Omental fat pad (tissue), 4 donors: ENCODE measurements around the gene HS3ST2. TPM values are rescaled to one million over a fixed set of nuclear protein-coding genes. Genes with fewer than 3 reads are reported as not detected.

ENCODE experiments used
- ATAC-seq: fragments of 150-250 bp; one replicate; pipeline ENCODE4 v1.9.1; 2016; ENCODE audit warnings: mild to moderate bottlenecking, moderate library complexity; ENCODE audit not compliant: low FRiP score
- DNase-seq: peaks from one replicate; pipeline ENCODE4 v3.0.0-alpha.2; 2019; ENCODE audit warnings: low spot score
- total RNA-seq, 4 donors: library from RNA; depleted of rRNA; stranded (reverse); fragments of >200 nt; gene quantifications; one replicate each; pipeline ENCODE4 v1.1.0, GENCODE V29; 2016
- TF ChIP-seq, protein P1 (sequence below), 3 donors: fragments of 450-650 bp; IDR thresholded peaks; one replicate each; pipeline ENCODE4 v1.5.1; 2016 to 2017; ENCODE audit warnings: antibody characterized with exemption in 3 of 3, mild to moderate bottlenecking in 3 of 3, moderate library complexity in 2 of 3

HS3ST2 gene
- total RNA-seq, 4 donors from 2014 or later, result 1.7 to 3.6 (median 2.5) TPM

DNA sequence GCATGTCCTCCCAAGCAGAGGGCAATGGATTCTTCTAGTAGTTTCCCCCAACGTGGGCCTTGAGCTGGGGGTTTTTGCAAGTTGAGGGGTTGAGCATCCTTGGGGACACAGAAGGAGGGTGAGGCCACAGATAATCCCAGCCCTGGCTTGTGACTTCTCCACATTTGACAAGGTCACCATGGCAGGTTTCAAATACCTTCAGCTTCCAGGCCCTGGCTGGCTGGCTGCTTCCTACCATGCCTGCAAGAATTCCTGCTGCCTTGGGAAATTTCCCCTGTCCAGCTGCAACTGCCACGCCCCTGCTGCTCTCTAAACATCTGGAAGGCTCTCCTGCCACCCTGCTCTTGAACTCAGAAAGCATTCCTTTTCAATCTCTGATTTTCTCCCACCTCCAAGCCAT is 41.3 kb downstream of the HS3ST2 start:
- ATAC-seq (no peak), DNase-seq (no peak)
- TF ChIP-seq, protein P1, sequence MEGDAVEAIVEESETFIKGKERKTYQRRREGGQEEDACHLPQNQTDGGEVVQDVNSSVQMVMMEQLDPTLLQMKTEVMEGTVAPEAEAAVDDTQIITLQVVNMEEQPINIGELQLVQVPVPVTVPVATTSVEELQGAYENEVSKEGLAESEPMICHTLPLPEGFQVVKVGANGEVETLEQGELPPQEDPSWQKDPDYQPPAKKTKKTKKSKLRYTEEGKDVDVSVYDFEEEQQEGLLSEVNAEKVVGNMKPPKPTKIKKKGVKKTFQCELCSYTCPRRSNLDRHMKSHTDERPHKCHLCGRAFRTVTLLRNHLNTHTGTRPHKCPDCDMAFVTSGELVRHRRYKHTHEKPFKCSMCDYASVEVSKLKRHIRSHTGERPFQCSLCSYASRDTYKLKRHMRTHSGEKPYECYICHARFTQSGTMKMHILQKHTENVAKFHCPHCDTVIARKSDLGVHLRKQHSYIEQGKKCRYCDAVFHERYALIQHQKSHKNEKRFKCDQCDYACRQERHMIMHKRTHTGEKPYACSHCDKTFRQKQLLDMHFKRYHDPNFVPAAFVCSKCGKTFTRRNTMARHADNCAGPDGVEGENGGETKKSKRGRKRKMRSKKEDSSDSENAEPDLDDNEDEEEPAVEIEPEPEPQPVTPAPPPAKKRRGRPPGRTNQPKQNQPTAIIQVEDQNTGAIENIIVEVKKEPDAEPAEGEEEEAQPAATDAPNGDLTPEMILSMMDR (IDR thresholded peaks at IDR 0.05), result no peak

DNA sequence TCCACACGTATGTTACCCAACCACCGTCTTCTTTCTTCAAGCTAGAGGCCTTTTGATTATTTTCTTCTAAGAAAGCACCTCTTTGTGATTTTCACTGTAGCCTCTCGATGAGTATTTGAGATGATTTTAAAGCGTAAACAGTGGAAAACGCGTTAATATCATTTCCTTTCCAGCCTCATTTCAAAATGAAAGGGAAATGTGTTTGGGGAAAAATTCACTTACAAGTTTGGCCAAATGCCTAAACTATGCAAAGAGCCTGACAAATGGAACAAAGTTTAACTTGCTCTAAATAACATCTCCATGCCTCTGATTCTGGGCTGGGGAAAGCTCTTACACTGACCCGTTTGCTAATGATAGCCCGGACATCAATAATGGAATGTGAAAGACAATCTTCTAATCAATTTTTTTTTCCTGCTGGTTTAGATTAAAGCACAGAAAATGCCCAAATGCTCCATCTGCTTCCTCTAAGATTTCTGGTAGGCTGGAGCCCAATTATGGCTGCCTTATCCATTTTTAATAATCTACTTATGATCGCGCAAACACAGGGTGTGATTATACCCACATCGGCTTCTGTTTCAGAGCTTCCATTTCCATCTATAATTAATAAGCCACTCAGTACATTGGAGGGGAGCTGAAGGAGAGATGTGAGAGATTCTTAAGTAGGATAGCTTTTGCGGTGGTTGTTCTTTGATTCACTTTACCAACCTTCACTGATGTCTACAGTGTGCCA is 43.5 kb downstream of the HS3ST2 start:
- no peak for DNase-seq
- TF ChIP-seq, protein P1 (IDR thresholded peaks at IDR 0.05), result no peak
- no peak for ATAC-seq

DNA sequence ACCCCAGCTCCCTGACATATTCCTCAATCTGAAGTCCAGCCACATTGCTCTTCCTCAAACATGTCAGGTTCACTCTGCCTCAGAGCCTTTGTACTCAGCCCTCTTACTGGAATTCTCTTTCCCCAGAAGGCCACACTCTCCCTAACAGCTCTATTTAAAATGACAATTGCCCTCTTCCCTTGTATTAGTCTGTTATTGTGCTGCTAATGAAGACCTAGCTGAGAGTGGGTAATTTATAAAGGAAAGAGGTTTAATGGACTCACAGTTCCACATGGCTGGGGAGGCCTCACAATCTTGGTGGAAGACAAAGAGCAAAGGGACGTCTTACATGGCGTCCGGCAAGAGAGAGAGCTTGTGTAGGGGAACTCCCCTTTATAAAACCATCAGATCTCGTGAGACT is 46.0 kb downstream of the HS3ST2 start:
- TF ChIP-seq, protein P1 (IDR thresholded peaks at IDR 0.05), result no peak
- DNase-seq (no peak), ATAC-seq (no peak)

DNA sequence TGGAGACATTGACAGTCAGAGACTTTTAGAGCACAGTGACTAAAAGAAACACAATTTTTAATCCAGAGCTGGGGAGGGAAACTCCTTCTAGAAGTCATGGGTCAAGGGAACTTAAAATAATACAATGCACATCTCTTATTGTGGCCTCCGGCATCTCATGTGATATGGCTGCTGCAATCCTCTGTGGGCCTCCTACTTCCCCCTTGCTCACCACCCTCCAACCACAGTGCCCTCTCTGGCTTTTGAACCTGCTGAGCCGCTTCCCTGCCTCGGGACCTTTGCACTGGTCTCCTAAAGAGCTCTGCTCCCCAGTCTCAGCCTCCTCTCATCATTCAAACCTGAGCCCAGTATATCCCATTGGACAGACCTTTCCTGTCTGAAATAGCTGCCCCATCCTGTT is 47.6 kb downstream of the HS3ST2 start:
- no peak for ATAC-seq
- TF ChIP-seq, protein P1 (IDR thresholded peaks at IDR 0.05), result no peak
- no peak for DNase-seq

DNA sequence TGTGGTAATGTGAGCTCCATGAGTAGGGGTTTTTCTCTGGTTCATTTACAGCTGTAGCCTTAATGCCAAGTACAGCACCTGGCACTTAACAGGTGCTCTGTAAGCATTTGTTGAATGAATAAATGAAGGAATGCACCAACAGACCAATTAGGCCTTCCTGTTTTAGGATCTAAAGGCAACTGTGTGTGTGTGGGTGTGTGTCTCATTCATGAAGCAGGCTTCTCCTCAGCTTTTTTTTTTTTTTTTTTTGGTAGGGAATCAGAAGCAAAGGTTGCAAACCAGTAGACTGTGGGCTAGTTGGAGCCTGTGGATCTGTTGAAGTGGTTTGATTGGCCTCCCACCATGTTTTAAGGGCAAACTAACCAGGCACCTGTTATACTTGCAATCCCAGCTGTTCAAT is 48.1 kb downstream of the HS3ST2 start:
- ATAC-seq, result no peak
- no peak for DNase-seq
- TF ChIP-seq, protein P1 (IDR thresholded peaks at IDR 0.05), result no peak

DNA sequence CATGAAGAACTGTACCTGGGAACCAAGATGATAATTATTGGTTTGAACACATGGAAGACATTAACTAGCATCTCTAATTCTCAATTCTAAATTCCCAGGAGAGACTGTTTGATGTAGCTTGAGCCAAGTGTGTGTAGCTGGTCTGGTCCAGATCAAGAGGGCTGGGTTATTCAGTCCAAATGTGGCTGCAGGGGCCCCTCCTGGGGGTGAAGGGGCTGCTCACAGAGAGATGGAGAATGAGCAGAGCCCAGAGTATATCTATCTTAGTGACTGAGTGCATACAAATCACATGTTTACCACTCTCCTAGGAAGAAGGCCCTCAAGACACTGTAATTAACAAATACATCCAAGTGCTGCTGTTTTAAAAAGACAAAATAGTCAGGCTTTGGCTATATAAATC is 50.4 kb downstream of the HS3ST2 start:
- DNase-seq, result no peak
- TF ChIP-seq, protein P1 (IDR thresholded peaks at IDR 0.05), result no peak
- no peak for ATAC-seq

DNA sequence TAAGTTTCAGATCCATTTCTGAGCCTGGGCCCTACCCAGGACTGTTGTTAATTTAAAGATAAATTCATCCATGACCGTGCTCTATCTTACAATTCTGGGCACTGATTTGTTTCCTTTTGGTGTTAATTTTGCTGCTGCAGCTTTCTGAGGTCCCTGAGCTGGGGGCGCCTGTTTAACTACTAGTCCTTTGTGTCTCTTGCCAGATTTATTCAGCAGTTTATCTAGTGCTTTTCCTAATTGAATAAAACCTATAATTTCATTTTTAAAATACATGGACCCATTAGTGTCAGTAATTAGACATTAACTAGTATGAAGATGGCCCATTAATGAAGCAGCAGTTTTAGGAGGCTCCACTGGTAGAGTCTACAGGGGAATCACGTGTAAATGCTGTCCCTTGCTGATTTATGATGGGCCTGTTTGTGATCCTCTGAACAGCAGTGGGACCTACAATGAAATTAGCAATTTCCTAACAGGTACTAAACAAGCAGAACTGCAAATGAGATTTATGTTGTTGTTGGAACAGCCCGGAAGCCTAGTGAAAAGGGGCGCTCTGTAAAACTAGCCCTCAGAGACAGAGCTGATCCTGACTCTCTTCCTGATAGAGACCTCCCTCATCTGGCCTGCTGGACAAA is 54.7 kb downstream of the HS3ST2 start:
- ATAC-seq (no peak), DNase-seq (no peak)
- TF ChIP-seq, protein P1 (IDR thresholded peaks at IDR 0.05), result no peak
